ENCODE data around the gene CACNA2D3. TPM values are rescaled to one million over a fixed set of nuclear protein-coding genes. Genes with fewer than 3 reads are reported as not detected.

The CACNA2D3 gene
- total and polyA plus RNA-seq, 12 donors: 0.51 to 43.5 (median 19.3) TPM

DNA sequence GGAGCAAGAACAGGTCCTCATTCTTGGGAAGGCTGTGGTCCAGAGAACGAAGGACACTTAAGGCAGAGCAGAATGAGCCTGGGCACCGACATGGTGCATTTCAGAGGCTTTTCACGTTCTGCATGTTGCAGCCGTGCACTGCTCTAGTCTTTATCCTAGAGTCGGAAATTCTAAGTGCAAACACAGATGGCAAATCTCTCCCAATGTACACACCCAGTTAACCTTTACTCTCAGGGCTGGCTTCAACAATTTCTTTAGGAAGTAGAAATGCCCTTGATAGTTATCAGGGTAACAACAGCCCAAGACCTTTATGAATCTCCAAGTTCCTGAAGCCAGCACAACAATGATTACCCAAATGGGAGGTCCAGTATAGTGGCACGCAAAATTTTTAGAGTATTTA, 844.6 kb downstream of the CACNA2D3 start:
- H3K27ac ChIP-seq: no peak overlapping the region
- TF ChIP-seq, protein P1, sequence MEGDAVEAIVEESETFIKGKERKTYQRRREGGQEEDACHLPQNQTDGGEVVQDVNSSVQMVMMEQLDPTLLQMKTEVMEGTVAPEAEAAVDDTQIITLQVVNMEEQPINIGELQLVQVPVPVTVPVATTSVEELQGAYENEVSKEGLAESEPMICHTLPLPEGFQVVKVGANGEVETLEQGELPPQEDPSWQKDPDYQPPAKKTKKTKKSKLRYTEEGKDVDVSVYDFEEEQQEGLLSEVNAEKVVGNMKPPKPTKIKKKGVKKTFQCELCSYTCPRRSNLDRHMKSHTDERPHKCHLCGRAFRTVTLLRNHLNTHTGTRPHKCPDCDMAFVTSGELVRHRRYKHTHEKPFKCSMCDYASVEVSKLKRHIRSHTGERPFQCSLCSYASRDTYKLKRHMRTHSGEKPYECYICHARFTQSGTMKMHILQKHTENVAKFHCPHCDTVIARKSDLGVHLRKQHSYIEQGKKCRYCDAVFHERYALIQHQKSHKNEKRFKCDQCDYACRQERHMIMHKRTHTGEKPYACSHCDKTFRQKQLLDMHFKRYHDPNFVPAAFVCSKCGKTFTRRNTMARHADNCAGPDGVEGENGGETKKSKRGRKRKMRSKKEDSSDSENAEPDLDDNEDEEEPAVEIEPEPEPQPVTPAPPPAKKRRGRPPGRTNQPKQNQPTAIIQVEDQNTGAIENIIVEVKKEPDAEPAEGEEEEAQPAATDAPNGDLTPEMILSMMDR (IDR thresholded peaks at IDR 0.05): no peak
- 66 to 70% methylated on average over 6 of the region's 6 CpGs for whole genome bisulfite sequencing, 2 donors
- ATAC-seq (no peak), DNase-seq (no peak)
- H3K4me1 ChIP-seq: peaks cover 0 to 39% (median 0%) of the 10 kb centered on the region in 9 donors
- no peak overlapping the region for H3K4me3 ChIP-seq
- intact Hi-C loops (cut with DNase I): no loop called here
- H3K9me3 ChIP-seq: no peaks in the 10 kb centered on the region
- H3K36me3 ChIP-seq: no peaks in the 10 kb centered on the region
- peaks cover 0 to 4% (median 0%) of the 10 kb centered on the region in 7 donors for H3K27me3 ChIP-seq

DNA sequence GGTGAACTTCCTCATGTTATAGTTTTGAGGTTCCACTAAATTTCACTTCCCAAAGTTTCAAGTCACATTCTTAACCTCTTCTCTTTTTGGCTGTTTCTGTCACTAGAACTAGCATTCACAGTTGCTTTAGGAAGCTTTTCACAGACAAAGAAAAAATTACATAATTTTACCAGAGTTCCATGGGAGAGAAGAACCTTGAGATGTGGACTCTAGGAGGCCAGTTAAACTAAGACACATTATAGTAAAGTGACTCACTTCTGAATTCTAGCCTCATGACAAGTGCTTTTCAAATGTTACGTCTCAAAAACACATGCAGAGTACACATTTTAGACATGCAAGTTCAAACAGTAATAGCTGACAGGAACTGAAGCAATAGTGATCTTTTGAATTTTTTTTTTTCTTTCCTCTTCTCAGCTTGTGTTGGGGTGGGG, 845.4 kb downstream of the CACNA2D3 start:
- Histone ChIP-seq H3K27me3 (peaks cover 0 to 4% (median 0%) of the 10 kb centered on the region in 7 donors), H3K36me3 (no peaks in the 10 kb centered on the region), H3K9me3 (no peaks in the 10 kb centered on the region), H3K27ac (peak overlapping the region in 1 of 10 donors; percentile 6), H3K4me1 (peaks cover 0 to 39% (median 0%) of the 10 kb centered on the region in 9 donors), H3K4me3 (peak overlapping the region in 1 of 10 donors; percentile 5)
- 84 to 89% methylated on average over 1 of the region's 1 CpG for WGBS, 2 donors
- ATAC-seq: peak in 1 of 8 donors; percentile 29
- TF ChIP-seq, protein P1 (IDR thresholded peaks at IDR 0.05): no peak
- no peak for DNase-seq
- intact Hi-C loops (cut with DNase I): no loop called here

DNA sequence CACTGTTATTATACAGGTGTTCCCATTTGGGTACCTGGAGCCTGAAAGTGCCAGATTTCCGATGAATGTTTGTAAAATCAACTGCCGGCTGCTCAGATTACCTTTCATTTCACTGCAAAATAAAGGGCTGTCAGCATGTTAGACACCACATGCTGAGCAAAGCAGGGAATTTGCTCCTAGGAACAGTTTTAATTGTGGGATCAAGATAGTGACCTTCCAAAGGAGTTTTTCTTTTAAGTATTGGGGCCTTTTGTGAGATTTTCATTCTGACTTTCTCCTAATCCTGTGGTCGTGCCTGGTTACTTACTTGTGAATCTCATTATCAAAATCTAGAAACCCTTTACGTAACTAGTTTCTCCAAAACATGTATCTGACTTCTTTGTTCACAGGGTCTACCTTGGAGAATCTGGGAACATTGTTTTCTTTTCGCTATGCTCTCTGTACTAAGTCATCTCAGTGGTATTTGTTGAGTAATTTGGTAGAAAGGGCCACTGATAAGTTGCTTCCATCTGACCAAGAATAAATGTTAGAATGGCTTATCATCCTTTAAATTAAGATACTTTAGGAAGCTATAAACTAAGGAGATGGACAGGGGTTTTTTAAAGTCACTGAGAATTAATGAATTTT, 846.3 kb downstream of the CACNA2D3 start:
- TF ChIP-seq, protein P1 (IDR thresholded peaks at IDR 0.05): no peak
- Histone ChIP-seq H3K27me3 (peaks cover 0 to 4% (median 0%) of the 10 kb centered on the region in 7 donors), H3K27ac (peak overlapping the region in 1 of 10 donors; percentile 6), H3K4me1 (peaks cover 0 to 37% (median 0%) of the 10 kb centered on the region in 9 donors), H3K9me3 (no peaks in the 10 kb centered on the region), H3K4me3 (peak overlapping the region in 1 of 10 donors; percentile 5), H3K36me3 (no peaks in the 10 kb centered on the region)
- intact Hi-C loops (cut with DNase I): no loop called here
- DNase-seq: no peak
- WGBS, 2 donors: 88 to 91% methylated on average over 5 of the region's 5 CpGs
- no peak for ATAC-seq

DNA sequence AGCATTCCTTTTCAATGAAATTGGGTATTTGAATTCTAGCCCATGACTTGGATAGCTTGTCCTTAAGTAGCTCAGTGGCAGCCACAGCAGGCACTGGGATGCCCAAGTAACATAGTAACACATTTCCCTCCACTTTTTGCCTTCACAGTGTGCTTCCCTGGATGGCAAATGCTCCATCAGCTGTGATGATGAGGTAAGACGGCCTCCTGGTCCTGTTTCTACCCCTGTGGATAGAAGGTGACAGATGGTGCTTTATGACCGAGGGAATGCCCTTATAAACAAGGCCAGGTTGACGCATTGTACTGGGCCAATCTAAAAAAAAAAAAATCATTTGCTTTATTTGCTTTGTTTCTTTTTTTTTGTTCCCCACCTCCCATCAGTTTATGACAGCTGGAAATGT, 847.3 kb downstream of the CACNA2D3 start:
- DNase-seq: no peak
- Histone ChIP-seq H3K4me1 (peaks cover 0 to 27% (median 0%) of the 10 kb centered on the region in 9 donors), H3K9me3 (no peaks in the 10 kb centered on the region), H3K27me3 (peaks cover 0 to 4% (median 0%) of the 10 kb centered on the region in 7 donors), H3K36me3 (no peaks in the 10 kb centered on the region), H3K4me3 (no peak overlapping the region), H3K27ac (no peak overlapping the region)
- intact Hi-C loops (cut with DNase I): no loop called here
- WGBS, 2 donors: 94 to 95% methylated on average over 3 of the region's 3 CpGs
- no peak for ATAC-seq
- TF ChIP-seq, protein P1 (IDR thresholded peaks at IDR 0.05): no peak
